GM18507 (cell line): ENCODE data around the gene YWHAQ.

Experiments used
- DNase-seq: peaks from one replicate; pipeline ENCODE4 v3.0.0; 2011; ENCODE audit warnings: low read depth; ENCODE audit not compliant: insufficient read length; ENCODE audit errors: extremely low spot score
- FAIRE-seq: peaks from 2 replicates; lab custom pipeline; 2011; peaks lifted over from hg19 to GRCh38; lab: Jason Lieb, UNC

The YWHAQ gene

GRCh38 chr2:9656270-9656766, 25.5 kb upstream of the YWHAQ start:
- DNase-seq (peak; percentile 55), FAIRE-seq (peak; percentile 83)

GRCh38 chr2:9655441-9656269, 24.9 kb upstream of the YWHAQ start:
- FAIRE-seq (peak; percentile 48), DNase-seq (no peak)

- DNase-seq (no peak), FAIRE-seq (no peak)
These were observed 23.8 kb upstream of the YWHAQ start for GRCh38 chr2:9654452-9655100.

- DNase-seq: no peak
- no peak for FAIRE-seq
These were observed 22.9 kb upstream of the YWHAQ start for GRCh38 chr2:9653485-9654271.

GRCh38 chr2:9652898-9653479, 22.2 kb upstream of the YWHAQ start:
- no peak for FAIRE-seq
- DNase-seq: no peak

DNA sequence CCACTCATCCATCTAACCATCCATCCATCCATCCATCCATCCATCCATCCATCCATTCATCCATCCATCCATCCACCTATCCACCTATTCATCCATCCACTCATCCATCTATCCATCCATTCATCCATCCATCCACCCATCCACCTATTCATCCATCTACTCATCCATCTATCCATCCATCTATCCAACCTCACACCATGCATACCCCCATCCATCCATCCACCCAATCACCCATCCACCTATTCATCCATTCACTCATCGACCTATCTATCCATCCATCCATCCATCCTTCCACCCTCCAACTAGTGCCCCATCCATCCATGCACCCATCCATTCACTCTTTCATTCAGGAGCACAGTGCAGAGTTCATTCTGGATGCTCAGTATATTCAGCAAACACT, 21.5 kb upstream of the YWHAQ start:
- DNase-seq (no peak), FAIRE-seq (no peak)

GRCh38 chr2:9650119-9650821, 19.5 kb upstream of the YWHAQ start:
- no peak for FAIRE-seq
- DNase-seq: no peak

DNA sequence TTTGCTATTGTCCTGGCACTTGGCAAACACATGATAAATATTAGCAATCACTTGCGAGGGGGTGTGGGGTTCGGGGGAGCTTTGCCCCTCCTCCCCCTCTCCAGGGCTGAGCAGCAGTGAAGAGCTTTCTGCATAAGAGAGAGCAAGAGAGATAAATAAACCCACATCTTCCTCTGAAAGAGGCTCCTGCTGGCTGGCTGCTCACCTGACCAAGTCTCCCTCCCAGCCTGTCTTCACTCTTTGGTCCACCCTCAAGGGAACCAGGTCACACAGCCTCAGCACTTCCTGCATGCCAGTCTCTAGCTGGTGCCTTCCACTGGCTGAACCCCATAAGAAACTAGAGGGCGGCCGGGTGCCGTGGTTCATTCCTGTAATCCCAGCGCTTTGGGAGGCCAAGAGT, 18.5 kb upstream of the YWHAQ start:
- FAIRE-seq: no peak

GRCh38 chr2:9648821-9649220, 18.0 kb upstream of the YWHAQ start:
- no peak for FAIRE-seq
- DNase-seq: no peak

More for the DNA sequence above, 18.5 kb upstream of the YWHAQ start:
- DNase-seq: no peak

GRCh38 chr2:9647884-9648283, 17.1 kb upstream of the YWHAQ start:
- DNase-seq (no peak), FAIRE-seq (no peak)

- no peak for FAIRE-seq
These were observed 15.6 kb upstream of the YWHAQ start for GRCh38 chr2:9646196-9647030.

GRCh38 chr2:9644603-9645002, 13.8 kb upstream of the YWHAQ start:
- DNase-seq (no peak), FAIRE-seq (no peak)

More at GRCh38 chr2:9646196-9647030, 15.6 kb upstream of the YWHAQ start:
- no peak for DNase-seq

GRCh38 chr2:9644021-9644420, 13.2 kb upstream of the YWHAQ start:
- DNase-seq (no peak), FAIRE-seq (no peak)

DNA sequence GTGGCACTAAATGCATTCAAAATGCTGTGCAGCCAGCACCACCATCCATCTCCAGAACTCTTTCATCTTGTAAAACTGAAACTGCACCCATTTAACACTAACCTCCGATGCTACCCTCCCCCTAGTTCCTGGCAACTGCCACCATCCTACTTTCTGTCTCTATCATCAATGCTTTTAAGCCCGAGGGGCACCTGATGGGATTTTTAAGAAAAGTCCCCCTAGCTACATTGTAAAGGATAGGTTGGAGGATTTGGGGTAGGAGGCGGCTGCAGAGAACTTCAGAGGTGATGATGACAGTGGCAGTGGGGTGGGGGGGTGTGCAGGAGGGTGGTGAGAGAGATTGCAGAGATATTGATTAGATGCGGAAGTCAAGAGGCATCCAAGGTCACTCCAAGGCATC, 10.8 kb upstream of the YWHAQ start:
- DNase-seq (no peak), FAIRE-seq (no peak)

DNA sequence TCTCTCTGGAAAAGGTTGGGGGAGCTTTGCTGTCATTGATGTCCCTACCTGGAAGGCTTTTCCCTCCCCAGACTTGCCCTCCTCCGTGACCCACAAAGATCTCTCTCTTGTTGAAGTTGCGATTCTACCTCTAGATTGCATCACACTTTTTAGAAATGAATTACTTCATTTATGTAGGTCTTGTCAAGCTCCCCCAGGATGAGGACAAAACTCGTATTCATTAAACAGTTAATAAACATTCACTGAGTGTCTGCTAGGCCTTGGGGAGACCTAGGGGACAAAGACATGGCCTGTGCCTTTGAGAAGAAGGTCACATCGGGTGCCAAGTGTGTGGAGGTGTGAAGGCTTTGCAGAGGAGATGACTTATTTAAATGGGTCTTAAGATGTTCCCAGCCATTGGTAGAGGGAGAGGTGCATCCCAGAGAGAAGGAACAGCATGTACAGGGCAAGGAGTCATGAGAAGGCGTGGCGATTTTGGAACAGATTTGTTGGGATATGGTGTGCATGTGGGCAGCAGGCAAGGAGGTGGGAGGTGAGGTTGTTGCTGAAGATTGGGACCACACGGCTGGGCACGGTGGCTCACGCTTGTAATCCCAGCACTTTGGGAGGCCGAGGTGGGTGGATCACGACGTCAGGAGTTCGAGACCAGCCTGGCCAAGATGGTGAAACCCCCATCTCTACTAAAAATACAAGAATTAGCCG, 9.8 kb upstream of the YWHAQ start:
- no peak for DNase-seq
- no peak for FAIRE-seq

- DNase-seq: no peak
- FAIRE-seq: no peak
These were observed 9.0 kb upstream of the YWHAQ start for GRCh38 chr2:9639740-9640343.

DNA sequence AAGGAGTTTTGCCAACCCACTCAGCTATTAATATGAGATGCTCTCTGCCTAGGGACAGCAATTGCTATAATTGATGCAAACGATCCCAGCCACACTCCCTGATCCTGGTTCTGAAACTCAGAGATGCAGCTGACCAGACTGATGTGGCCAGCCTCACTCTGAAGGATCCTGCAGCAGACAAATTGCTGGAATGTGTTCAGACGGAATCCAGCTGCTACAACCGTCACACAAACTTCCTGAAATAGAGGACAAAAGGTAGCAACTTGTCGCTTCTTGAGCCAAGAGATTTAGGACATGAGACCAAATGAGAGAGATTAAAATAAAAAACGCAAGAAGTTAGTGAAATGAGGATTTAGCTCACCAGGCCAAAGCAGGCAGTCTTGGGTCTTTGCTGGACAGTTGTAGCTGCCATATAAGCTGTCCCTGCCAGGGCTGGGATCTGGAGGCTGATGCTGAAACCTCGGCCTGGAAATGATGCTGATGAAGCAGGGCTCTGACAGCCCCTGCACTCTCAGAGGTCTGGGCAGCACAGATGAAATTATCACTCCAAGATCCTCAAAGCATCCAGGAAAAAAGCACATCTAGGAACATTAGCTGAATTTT, 8.3 kb upstream of the YWHAQ start:
- no peak for FAIRE-seq
- no peak for DNase-seq
